ENCODE results near the gene SMARCC1.

The SMARCC1 gene

DNA sequence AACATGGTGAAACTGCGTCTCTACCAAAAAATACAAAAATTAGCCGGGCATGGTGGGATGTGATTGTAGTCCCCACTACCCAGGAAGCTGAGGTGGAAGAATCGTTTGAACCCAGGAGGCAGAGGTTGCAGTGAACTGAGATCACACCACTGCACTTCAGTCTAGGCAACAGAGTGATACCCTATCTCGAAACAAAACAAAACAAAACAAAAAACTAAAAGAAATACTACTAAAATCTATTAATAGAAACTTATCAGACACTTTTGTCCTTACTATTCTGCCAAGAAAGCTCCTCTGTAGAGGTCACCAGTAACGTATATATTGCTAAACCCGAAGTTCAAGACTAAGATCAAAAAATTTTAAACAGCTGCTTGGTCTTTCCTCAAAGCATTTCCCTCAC lies 67.1 kb downstream of the SMARCC1 start:
- no peak for TF ChIP-seq CTCF (IDR thresholded peaks at IDR 0.05; ENCODE audit: insufficient read depth, low read length, poor library complexity, severe bottlenecking)
- no peak for TF ChIP-seq EZH2phosphoT487 (conservative IDR thresholded peaks at IDR 0.05; ENCODE audit: low read length)
- peaks cover 43% of the 10 kb centered on the region for H3K36me3 ChIP-seq (ENCODE audit: low read length)
- no peak overlapping the region for H2AFZ ChIP-seq (ENCODE audit: low read depth, low read length, severe bottlenecking)
- no peak overlapping the region for H3K4me2 ChIP-seq (ENCODE audit: low read depth, low read length, poor library complexity, severe bottlenecking)
- H3K27ac ChIP-seq (ENCODE audit: low read depth, low read length): no peak overlapping the region
- no peak overlapping the region for H3K9ac ChIP-seq (ENCODE audit: low read length)
- H4K20me1 ChIP-seq (ENCODE audit: low read depth, low read length): no peaks in the 10 kb centered on the region
- H3K4me3 ChIP-seq (ENCODE audit: insufficient read depth, low read length, poor library complexity, severe bottlenecking): no peak overlapping the region
- H3K9me3 ChIP-seq (ENCODE audit: insufficient read depth, low read length): no peaks in the 10 kb centered on the region
- no peaks in the 10 kb centered on the region; the same call in 1 of the 2 replicates for H3K79me2 ChIP-seq (ENCODE audit: insufficient read depth, low read length)
- no peaks in the 10 kb centered on the region for H3K9me2 ChIP-seq (replicated peaks; ENCODE audit: insufficient read depth, low read length)
- no peaks in the 10 kb centered on the region for H3F3A ChIP-seq (ENCODE audit: insufficient read depth)
- H3K27me3 ChIP-seq (ENCODE audit: low read length): no peaks in the 10 kb centered on the region

- no peaks in the 10 kb centered on the region; the same call in 1 of the 2 replicates for H3K79me2 ChIP-seq (ENCODE audit: insufficient read depth, low read length)
- no peaks in the 10 kb centered on the region for H4K20me1 ChIP-seq (ENCODE audit: low read depth, low read length)
- H3K36me3 ChIP-seq (ENCODE audit: low read length): peaks cover 47% of the 10 kb centered on the region
Observed at GRCh38 chr3:47713655-47714054, 68.0 kb downstream of the SMARCC1 start.

GRCh38 chr3:47712398-47712797 lies 69.3 kb downstream of the SMARCC1 start:
- Histone ChIP-seq H3K9me3 (ENCODE audit: insufficient read depth, low read length) (no peaks in the 10 kb centered on the region), H2AFZ (ENCODE audit: low read depth, low read length, severe bottlenecking) (no peak overlapping the region), H4K20me1 (ENCODE audit: low read depth, low read length) (no peaks in the 10 kb centered on the region), H3K9ac (ENCODE audit: low read length) (no peak overlapping the region), H3K4me3 (ENCODE audit: insufficient read depth, low read length, poor library complexity, severe bottlenecking) (no peak overlapping the region), H3K9me2 (replicated peaks; ENCODE audit: insufficient read depth, low read length) (no peaks in the 10 kb centered on the region), H3K27me3 (ENCODE audit: low read length) (no peaks in the 10 kb centered on the region), H3K4me2 (ENCODE audit: low read depth, low read length, poor library complexity, severe bottlenecking) (no peak overlapping the region), H3K27ac (ENCODE audit: low read depth, low read length) (no peak overlapping the region), H3F3A (ENCODE audit: insufficient read depth) (no peaks in the 10 kb centered on the region), H3K36me3 (ENCODE audit: low read length) (peaks cover 50% of the 10 kb centered on the region), H3K79me2 (ENCODE audit: insufficient read depth, low read length) (peaks cover 3% of the 10 kb centered on the region; the same call in 1 of the 2 replicates)
- TF ChIP-seq CTCF (IDR thresholded peaks at IDR 0.05; ENCODE audit: insufficient read depth, low read length, poor library complexity, severe bottlenecking): no peak
- TF ChIP-seq EZH2phosphoT487 (conservative IDR thresholded peaks at IDR 0.05; ENCODE audit: low read length): no peak

More at GRCh38 chr3:47713655-47714054, 68.0 kb downstream of the SMARCC1 start:
- Histone ChIP-seq H3K27me3 (ENCODE audit: low read length) (no peaks in the 10 kb centered on the region), H3K9me3 (ENCODE audit: insufficient read depth, low read length) (no peaks in the 10 kb centered on the region), H3K9ac (ENCODE audit: low read length) (no peak overlapping the region), H3K4me2 (ENCODE audit: low read depth, low read length, poor library complexity, severe bottlenecking) (no peak overlapping the region), H3K27ac (ENCODE audit: low read depth, low read length) (no peak overlapping the region), H3F3A (ENCODE audit: insufficient read depth) (no peaks in the 10 kb centered on the region), H2AFZ (ENCODE audit: low read depth, low read length, severe bottlenecking) (no peak overlapping the region), H3K9me2 (replicated peaks; ENCODE audit: insufficient read depth, low read length) (no peaks in the 10 kb centered on the region), H3K4me3 (ENCODE audit: insufficient read depth, low read length, poor library complexity, severe bottlenecking) (no peak overlapping the region)
- TF ChIP-seq EZH2phosphoT487 (conservative IDR thresholded peaks at IDR 0.05; ENCODE audit: low read length) (no peak), CTCF (IDR thresholded peaks at IDR 0.05; ENCODE audit: insufficient read depth, low read length, poor library complexity, severe bottlenecking) (no peak)
